ENCODE measurements around the gene SERPINB2. TPM values are rescaled to one million over a fixed set of nuclear protein-coding genes. Genes with fewer than 3 reads are reported as not detected.

SERPINB2 gene, protein sequence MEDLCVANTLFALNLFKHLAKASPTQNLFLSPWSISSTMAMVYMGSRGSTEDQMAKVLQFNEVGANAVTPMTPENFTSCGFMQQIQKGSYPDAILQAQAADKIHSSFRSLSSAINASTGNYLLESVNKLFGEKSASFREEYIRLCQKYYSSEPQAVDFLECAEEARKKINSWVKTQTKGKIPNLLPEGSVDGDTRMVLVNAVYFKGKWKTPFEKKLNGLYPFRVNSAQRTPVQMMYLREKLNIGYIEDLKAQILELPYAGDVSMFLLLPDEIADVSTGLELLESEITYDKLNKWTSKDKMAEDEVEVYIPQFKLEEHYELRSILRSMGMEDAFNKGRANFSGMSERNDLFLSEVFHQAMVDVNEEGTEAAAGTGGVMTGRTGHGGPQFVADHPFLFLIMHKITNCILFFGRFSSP
- not detected in 2 replicates for total RNA-seq

DNA sequence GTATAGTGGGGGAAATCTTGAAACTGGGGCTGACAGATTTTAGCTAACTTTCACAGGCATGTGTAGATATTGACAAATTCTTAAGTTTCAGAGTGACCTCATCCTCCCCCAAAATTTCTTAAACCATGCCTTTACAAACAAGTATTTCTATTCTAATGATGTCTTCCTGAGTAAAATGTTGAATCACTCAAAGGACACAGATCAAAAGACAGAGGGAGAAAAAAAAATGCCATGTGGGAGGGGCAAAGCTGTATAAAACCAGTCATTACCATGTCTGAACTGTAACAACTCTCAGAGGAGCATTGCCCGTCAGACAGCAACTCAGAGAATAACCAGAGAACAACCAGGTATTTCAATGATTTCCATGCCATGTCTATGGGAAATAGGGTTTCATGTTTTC is at the start of gene SERPINB2:
Gene SERPINB2, plus strand, starts transcription at position 282 of the 400 bp plus-strand sequence. CDS start 3,740 bp downstream, outside the sequence.

DNA sequence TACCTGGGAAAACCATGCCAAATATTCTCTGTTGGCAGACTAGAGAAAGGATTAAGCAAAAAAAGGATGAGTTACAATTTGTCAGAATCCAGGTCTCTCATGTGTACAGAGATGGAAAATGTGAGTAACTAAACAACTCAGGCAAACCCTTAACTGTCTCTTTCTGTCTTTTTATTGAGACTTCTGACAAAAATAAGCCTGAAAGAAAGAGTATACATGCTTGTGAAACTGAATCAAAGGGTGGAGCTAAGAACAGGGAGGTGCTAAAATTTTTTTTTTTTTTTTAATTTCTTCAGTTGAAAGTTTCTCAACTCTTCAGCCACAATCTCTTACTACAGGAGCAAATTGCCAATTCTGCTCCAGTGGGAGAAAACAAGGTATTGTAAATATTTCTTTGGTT is 20.2 kb downstream of the SERPINB2 start, which contains the start of gene SERPINB10:
Gene SERPINB10, plus strand, starts transcription at position 295 of the 400 bp plus-strand sequence. CDS start 7,553 bp downstream, outside the sequence.

DNA sequence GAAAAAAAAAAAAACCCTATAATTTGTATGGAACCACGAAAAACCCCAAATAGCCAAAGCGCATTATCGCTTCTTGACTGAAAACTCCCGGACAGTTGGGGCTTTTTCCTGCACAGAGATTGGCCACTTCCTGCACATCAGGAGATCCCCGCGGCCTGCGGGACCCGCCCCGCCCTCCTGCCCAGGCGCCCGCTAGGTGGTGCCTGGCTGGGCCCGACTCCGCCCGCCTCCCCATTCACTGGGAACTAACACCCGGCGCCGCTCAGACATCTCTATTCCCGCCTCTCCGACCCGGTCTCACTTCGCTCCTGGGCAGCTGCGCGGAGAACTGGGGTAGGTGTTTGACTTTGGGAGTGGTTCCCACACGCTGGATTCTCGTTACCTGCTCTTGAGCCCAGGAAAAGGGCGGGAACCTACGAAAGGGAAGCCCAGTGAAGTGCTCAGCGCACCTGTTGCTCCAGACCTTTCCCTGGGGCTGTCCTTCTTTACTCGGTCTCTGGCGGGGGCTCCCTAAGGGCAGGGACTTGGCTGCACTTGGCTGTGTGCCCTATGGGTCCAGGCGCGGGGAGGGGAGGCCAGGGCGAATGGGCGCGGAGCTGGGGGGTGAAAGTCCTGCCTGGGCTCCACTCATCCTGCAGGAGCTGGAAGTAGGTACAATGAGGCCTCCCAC is 61.7 kb downstream of the SERPINB2 start, which contains the start of gene HMSD:
Gene HMSD, plus strand, starts transcription at position 234 of the 670 bp plus-strand sequence. CDS start 4,155 bp downstream, outside the sequence.

Other genes starting within 250 kb of the SERPINB2 start
- gene SERPINB4, start 243.4 kb upstream of the SERPINB2 start, total RNA-seq = not detected in 2 replicates
- not detected in 2 replicates for gene SERPINB3, start 225.8 kb upstream of the SERPINB2 start, total RNA-seq
- not detected in 2 replicates for gene SERPINB11, start 184.7 kb upstream of the SERPINB2 start, total RNA-seq
- not detected in 2 replicates for gene SERPINB7, start 112.3 kb upstream of the SERPINB2 start, total RNA-seq
- gene SERPINB10, start 20.3 kb downstream of the SERPINB2 start, total RNA-seq = not detected in 2 replicates
- not detected in 2 replicates for gene HMSD, start 61.6 kb downstream of the SERPINB2 start, total RNA-seq
- gene SERPINB8, start 82.4 kb downstream of the SERPINB2 start, total RNA-seq = 6.9 and 8.9 TPM in 2 replicates

All from cardiac atrium fibroblast (primary cell).